Activated CD4-positive, alpha-beta memory T cell treated with anti-CD3 and anti-CD28 coated beads for 36 hours (primary cell): ENCODE measurements around the gene FAM83D. TPM values are rescaled to one million over a fixed set of nuclear protein-coding genes. Genes with fewer than 3 reads are reported as not detected.

Experiments used
- CTCF ChIA-PET: fragments of 350-600 bp; sonication (Branson Sonifier 250); formaldehyde crosslinking; loops from one replicate; lab custom pipeline; 2021; ENCODE audit warnings: antibody characterized with exemption, inconsistent platforms; lab: Charles Lee
- POLR2A ChIA-PET: fragments of 350-600 bp; sonication (Branson Sonifier 250); formaldehyde crosslinking; loops from one replicate; lab custom pipeline; 2021; ENCODE audit warnings: antibody characterized with exemption; lab: Charles Lee
- DNase-seq: peaks from one replicate; pipeline ENCODE4 v3.0.0-alpha.2; 2020
- H3K27ac Mint-ChIP-seq: one replicate; pipeline ENCODE4 v1.8.0; 2021; ENCODE audit warnings: mixed read lengths
- H3K27me3 Mint-ChIP-seq: one replicate; pipeline ENCODE4 v1.8.0; 2021; ENCODE audit warnings: mixed read lengths
- H3K36me3 Mint-ChIP-seq: one replicate; pipeline ENCODE4 v1.8.0; 2021; ENCODE audit warnings: mixed read lengths
- H3K4me1 Mint-ChIP-seq: one replicate; pipeline ENCODE4 v1.8.0; 2021; ENCODE audit warnings: low read depth, mixed read lengths
- H3K4me3 Mint-ChIP-seq: one replicate; pipeline ENCODE4 v1.8.0; 2021; ENCODE audit warnings: mild to moderate bottlenecking, mixed read lengths
- H3K9me3 Mint-ChIP-seq: one replicate; pipeline ENCODE4 v1.8.0; 2021; ENCODE audit warnings: mixed read lengths
- intact Hi-C: fragments of 100-400 bp; cut with micrococcal nuclease; formaldehyde crosslinking; loops from one replicate; pipeline ENCODE4 v1.15.1; 2023
- total RNA-seq, 2 experiments: library from RNA; stranded (reverse); gene quantifications; one replicate each; pipeline ENCODE4 v1.2.3, GENCODE V29; 2021

FAM83D gene
- total RNA-seq, 2 experiments from 2014 or later = 11.1 to 11.2 TPM

DNA sequence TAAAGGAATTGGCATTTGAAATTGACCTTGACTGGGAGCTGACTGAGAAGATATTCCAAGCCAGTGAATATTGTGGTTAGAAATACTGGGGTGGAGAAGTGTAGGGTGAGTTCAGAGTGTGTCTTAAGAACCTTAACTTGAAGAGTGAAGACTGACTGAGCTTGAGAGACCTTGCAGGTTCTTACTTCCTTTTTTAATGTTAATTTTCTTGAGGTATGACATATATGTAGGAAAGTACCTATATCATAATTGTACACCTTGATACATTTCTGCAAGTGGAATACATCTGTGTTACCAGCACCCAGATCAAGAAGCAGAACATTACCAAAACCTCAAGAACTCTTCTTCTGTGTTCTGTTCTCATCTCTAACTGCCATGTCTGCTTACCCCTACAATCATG, 46.9 kb downstream of the FAM83D start:
- H3K36me3 Mint-ChIP-seq = peaks cover 18% of the 10 kb centered on the region
- peaks cover 7% of the 10 kb centered on the region for H3K4me1 Mint-ChIP-seq
- intact Hi-C loops = no loop called here
- ChIA-PET CTCF (interaction anchor here (0.7 to 1.4 kb wide), 3 partner anchors 54 to 324 kb away, joined by 3 to 4 read pairs (median 3); no protein-coding TSS in a partner anchor), POLR2A (no interaction called here)
- no peaks in the 10 kb centered on the region for H3K27me3 Mint-ChIP-seq
- no peak for DNase-seq
- H3K9me3 Mint-ChIP-seq = no peaks in the 10 kb centered on the region
- no peak overlapping the region for H3K4me3 Mint-ChIP-seq
- no peak overlapping the region for H3K27ac Mint-ChIP-seq

DNA sequence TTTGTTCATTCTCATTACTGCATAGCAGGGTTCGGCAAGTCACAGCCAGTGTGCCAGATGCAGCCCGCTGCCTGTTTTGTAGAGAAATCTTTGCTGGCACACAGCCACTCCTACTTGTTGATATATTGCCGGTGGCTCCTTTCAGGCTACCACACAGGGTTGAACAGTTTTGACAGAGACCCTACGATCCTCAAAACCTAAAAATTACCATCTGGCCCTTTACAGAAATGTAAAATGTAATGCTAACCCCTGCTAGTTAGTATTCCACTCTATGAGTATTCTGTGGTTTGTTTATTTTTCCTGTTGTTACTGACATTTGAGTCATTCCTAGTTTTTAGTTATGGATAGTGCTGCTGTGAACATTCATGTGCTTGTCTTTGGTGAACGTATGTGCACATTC, 47.4 kb downstream of the FAM83D start:
- DNase-seq = no peak
- no peak overlapping the region for H3K27ac Mint-ChIP-seq
- H3K27me3 Mint-ChIP-seq = no peaks in the 10 kb centered on the region
- ChIA-PET CTCF (interaction anchor here (1.4 kb wide), 2 partner anchors 75 to 325 kb away, joined by 3 to 4 read pairs; no protein-coding TSS in a partner anchor), POLR2A (no interaction called here)
- peaks cover 18% of the 10 kb centered on the region for H3K36me3 Mint-ChIP-seq
- H3K4me1 Mint-ChIP-seq = peaks cover 7% of the 10 kb centered on the region
- H3K4me3 Mint-ChIP-seq = no peak overlapping the region
- no peaks in the 10 kb centered on the region for H3K9me3 Mint-ChIP-seq
- intact Hi-C loops = loop anchor here (2.0 kb wide), 1 partner anchor 45 kb away; no protein-coding TSS in a partner anchor

DNA sequence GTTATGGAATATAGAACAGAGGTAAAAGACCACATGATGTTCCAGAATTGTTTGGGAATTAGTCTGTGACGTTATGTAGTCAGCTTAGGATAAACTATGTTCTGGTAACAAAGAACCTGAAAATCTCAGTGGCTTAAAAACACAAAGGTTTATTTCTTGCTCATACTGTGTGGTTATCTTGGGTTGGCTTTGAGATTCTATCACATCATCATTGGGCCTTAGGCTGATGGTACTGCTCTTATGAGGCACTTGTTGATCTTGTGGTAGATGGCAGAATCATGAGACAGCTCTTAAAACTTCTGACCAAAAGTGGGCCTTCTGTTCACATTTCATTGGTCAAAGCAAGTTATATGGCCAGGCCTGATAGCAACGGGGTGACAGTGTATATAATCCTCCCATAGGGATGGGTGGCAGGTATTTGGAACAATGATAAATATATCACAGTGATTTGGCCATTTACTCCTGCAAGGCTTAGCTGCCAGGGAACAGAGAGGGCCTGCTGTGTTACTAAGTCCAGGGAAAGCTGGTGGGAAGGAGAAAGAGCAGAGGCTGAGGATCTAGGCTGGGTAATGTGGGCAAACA, 49.4 kb downstream of the FAM83D start:
- Mint-ChIP-seq H3K4me1 (peaks cover 7% of the 10 kb centered on the region), H3K36me3 (peaks cover 10% of the 10 kb centered on the region), H3K27me3 (no peaks in the 10 kb centered on the region), H3K9me3 (no peaks in the 10 kb centered on the region), H3K27ac (no peak overlapping the region), H3K4me3 (no peak overlapping the region)
- ChIA-PET POLR2A (no interaction called here), CTCF (interaction anchor here (1.2 kb wide), 1 partner anchor 13 kb away, joined by 4 read pairs; the partner anchor contains the start of gene DHX35)
- intact Hi-C loops = loop anchor here (2.0 kb wide), 1 partner anchor 43 kb away; no protein-coding TSS in a partner anchor
- no peak for DNase-seq

DNA sequence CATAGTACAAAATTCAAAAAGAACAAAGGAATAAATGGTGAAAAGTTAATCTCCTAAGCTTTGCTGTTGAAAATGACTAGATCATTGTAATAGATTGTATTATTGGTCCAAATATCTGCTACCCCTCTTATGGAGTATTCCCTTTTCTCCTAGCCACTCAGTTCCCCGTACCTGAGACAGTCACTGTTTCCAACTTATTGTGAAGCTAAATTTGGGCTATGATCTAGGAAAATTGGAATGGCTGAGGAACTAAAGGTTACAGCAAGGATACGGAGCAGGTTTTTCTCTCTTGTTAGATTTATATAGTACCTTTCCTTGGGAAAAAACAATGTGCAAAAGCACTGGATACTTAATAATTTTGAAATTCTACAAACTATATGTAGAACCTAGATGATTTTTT, 53.2 kb downstream of the FAM83D start:
- peaks cover 7% of the 10 kb centered on the region for H3K4me1 Mint-ChIP-seq
- DNase-seq = no peak
- H3K27ac Mint-ChIP-seq = no peak overlapping the region
- peaks cover 3% of the 10 kb centered on the region for H3K36me3 Mint-ChIP-seq
- intact Hi-C loops = no loop called here
- H3K4me3 Mint-ChIP-seq = no peak overlapping the region
- H3K9me3 Mint-ChIP-seq = no peaks in the 10 kb centered on the region
- ChIA-PET POLR2A (interaction anchor here (0.5 kb wide), 1 partner anchor 24 kb away, joined by 3 read pairs; no protein-coding TSS in a partner anchor), CTCF (no interaction called here)
- H3K27me3 Mint-ChIP-seq = no peaks in the 10 kb centered on the region

DNA sequence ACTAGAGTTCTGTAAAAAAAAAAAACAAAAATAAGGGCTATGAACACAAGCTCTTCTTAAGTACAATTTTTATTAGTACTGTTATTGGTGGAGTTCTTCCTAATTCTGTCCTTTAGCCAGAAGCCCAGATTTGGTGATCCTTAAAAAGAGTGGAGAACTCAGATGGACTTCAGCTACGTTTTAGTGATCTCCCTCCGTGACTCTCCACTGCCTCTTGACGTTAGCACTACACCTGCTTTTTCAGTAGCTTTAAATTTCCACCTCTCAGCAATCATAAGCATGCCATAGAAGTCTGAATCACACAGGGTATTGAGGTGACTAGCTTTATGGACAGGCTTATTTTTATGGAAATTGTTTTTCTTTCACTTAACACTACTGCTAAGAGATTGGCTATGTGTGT, 53.6 kb downstream of the FAM83D start:
- Mint-ChIP-seq H3K27ac (no peak overlapping the region), H3K36me3 (peaks cover 3% of the 10 kb centered on the region), H3K4me1 (peaks cover 3% of the 10 kb centered on the region), H3K27me3 (no peaks in the 10 kb centered on the region), H3K4me3 (no peak overlapping the region), H3K9me3 (no peaks in the 10 kb centered on the region)
- CTCF ChIA-PET = interaction anchor here (1.5 kb wide), 1 partner anchor 322 kb away, joined by 3 read pairs; no protein-coding TSS in a partner anchor
- intact Hi-C loops = no loop called here
- POLR2A ChIA-PET = no interaction called here
- DNase-seq = no peak

DNA sequence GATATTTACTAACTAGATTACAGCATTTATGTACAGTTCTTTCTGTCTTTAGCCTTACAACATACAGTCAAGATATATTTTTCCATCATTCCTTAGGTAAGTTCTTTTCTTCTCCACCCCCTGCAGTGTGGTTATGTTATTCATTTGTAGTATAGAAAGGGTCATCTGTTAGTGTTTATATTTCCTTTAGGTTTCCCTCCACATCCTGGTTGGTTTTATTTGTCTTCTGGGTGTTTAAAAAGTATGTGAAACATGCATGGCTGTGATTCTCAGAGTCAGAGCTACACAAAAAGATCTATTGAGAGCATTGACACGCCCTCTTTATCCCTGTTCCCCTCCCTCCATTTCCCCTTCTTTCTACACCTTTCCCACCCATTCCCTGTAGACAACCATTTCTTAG, 56.1 kb downstream of the FAM83D start:
- H3K4me3 Mint-ChIP-seq = no peak overlapping the region
- H3K36me3 Mint-ChIP-seq = peaks cover 5% of the 10 kb centered on the region
- ChIA-PET CTCF (no interaction called here), POLR2A (no interaction called here)
- H3K4me1 Mint-ChIP-seq = no peaks in the 10 kb centered on the region
- H3K9me3 Mint-ChIP-seq = no peaks in the 10 kb centered on the region
- intact Hi-C loops = no loop called here
- no peak for DNase-seq
- H3K27ac Mint-ChIP-seq = no peak overlapping the region
- H3K27me3 Mint-ChIP-seq = no peaks in the 10 kb centered on the region

DNA sequence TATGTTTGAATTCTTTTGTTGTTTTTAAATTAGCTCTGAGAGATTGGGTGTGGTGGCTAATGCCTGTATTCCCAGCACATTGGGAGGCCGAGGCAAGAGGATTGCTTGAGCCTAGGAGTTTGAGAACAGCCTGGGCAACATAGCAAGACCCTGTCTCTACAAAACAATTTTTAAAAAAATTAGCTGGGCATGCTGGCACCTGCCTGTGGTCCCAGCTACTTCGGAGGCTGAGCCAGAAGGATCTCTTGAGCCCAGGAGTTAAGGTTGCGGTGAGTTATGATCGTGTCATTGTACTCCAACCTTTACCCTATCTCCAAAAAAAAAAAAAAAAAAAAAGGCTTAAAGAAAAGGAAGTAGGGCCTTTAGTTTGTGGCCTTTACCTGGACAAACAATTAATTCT, 58.8 kb downstream of the FAM83D start:
- DNase-seq = no peak
- no peaks in the 10 kb centered on the region for H3K9me3 Mint-ChIP-seq
- peaks cover 8% of the 10 kb centered on the region for H3K4me1 Mint-ChIP-seq
- H3K36me3 Mint-ChIP-seq = peaks cover 16% of the 10 kb centered on the region
- H3K27ac Mint-ChIP-seq = no peak overlapping the region
- H3K27me3 Mint-ChIP-seq = no peaks in the 10 kb centered on the region
- no peak overlapping the region for H3K4me3 Mint-ChIP-seq
- ChIA-PET CTCF (interaction anchor here (1.4 to 1.7 kb wide), 4 partner anchors 13 to 66 kb away, joined by 4 to 7 read pairs (median 6); partner anchors contain the start of gene DHX35), POLR2A (interaction anchor here (1.3 kb wide), 1 partner anchor 31 kb away, joined by 3 read pairs; no protein-coding TSS in a partner anchor)
- intact Hi-C loops = no loop called here

DNA sequence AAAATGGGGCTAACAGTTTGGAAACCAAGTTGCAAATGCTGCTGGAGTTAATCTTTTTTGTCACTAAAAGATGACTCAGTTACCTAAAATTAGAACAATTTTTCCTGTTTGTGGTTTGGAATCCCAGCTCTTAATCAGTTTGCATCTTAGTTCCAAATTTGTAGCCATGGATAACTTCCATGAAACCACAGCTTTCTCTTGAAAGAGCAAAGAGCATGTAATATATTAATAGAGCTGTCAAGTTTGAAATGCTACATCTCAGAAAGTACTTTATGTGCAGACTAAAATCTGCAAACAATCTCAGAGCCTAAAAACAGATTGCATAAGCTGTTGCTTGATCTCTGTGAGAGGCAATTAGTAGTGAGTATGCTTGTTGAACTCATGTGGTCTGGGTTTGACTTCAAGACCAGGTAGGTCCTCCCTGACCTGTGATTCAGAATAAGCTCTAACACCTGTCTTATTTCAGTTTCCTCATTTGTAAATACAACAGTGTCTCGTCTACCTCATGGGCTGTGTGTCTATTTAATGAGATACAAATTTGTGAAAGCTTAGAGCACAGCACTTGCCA, 59.5 kb downstream of the FAM83D start:
- CTCF ChIA-PET = interaction anchor here (0.7 to 1.7 kb wide), 5 partner anchors 12 to 65 kb away, joined by 4 to 7 read pairs (median 6); partner anchors contain the start of gene DHX35
- H3K4me3 Mint-ChIP-seq = no peak overlapping the region
- H3K9me3 Mint-ChIP-seq = no peaks in the 10 kb centered on the region
- POLR2A ChIA-PET = interaction anchor here (1.3 kb wide), 1 partner anchor 30 kb away, joined by 3 read pairs; no protein-coding TSS in a partner anchor
- peaks cover 17% of the 10 kb centered on the region for H3K36me3 Mint-ChIP-seq
- H3K27me3 Mint-ChIP-seq = no peaks in the 10 kb centered on the region
- H3K27ac Mint-ChIP-seq = no peak overlapping the region
- DNase-seq = no peak
- intact Hi-C loops = no loop called here
- H3K4me1 Mint-ChIP-seq = peaks cover 8% of the 10 kb centered on the region

DNA sequence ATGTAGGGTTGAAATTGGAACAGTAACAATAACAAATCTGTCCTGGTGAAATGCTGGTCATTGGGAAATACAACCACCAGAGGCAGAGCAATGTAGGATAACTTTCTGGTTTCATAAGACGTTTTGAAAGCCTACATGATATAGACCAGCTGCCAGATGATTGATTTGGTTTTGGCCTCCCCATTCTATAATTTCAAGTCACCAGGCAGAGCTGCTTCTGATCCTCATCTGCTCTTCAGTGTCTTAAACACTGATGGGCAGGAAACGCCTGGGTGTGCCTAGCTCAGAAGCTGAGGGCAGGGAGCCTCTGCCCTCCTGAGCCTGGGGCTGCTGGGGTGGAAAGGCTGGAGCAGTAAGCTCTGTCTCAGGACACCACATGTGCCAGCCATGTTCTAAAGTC, 60.4 kb downstream of the FAM83D start:
- no peak overlapping the region for H3K27ac Mint-ChIP-seq
- H3K9me3 Mint-ChIP-seq = no peaks in the 10 kb centered on the region
- no peaks in the 10 kb centered on the region for H3K27me3 Mint-ChIP-seq
- intact Hi-C loops = no loop called here
- POLR2A ChIA-PET = no interaction called here
- CTCF ChIA-PET = interaction anchor here (1.7 kb wide), 1 partner anchor 63 kb away, joined by 6 read pairs; no protein-coding TSS in a partner anchor
- H3K36me3 Mint-ChIP-seq = peaks cover 17% of the 10 kb centered on the region
- DNase-seq = no peak
- H3K4me3 Mint-ChIP-seq = no peak overlapping the region
- H3K4me1 Mint-ChIP-seq = peaks cover 8% of the 10 kb centered on the region

DNA sequence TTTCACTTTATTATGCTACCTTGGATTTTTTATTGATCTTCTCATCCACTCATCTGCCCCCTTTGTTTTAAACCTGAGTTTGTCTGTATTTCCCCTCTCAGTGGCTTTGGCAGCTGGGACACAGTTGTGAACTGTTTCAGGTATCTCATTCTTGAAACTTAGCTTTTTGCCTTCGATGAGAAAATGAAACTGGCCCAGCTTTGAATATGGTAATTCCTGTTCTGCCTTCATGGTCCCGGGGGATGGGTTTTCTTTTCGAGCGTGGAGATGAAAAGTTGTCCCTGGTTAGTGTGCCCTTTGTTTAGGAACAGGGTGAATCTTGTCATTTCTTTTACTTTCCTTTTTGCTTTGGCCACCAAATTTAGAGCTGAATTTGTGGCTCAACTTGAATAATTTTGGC, 61.6 kb downstream of the FAM83D start:
- ChIA-PET POLR2A (no interaction called here), CTCF (interaction anchor here (1.4 kb wide), 1 partner anchor 10 kb away, joined by 3 read pairs; no protein-coding TSS in a partner anchor)
- no peaks in the 10 kb centered on the region for H3K27me3 Mint-ChIP-seq
- H3K27ac Mint-ChIP-seq = no peak overlapping the region
- peaks cover 8% of the 10 kb centered on the region for H3K4me1 Mint-ChIP-seq
- no peak for DNase-seq
- peaks cover 19% of the 10 kb centered on the region for H3K36me3 Mint-ChIP-seq
- intact Hi-C loops = no loop called here
- no peak overlapping the region for H3K4me3 Mint-ChIP-seq
- H3K9me3 Mint-ChIP-seq = no peaks in the 10 kb centered on the region

DNA sequence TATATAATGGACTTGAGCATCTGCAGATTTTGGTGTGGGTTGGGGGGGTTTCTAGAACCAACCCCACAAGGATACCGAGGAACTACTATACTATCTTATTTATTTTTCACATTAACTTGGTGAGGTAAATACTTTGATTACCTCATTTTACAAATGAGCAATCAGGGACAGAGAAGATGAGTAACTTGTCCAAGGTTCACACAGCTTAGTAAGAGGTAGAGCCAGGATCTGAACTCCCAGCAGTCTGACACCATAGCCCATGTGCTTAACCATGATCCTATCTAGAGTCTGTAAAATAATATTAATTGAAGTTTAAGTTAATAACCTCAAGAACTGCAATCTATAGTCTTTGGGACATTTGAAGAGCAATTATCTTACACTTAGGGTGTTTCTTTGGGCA, 64.5 kb downstream of the FAM83D start:
- peaks cover 24% of the 10 kb centered on the region for H3K36me3 Mint-ChIP-seq
- intact Hi-C loops = no loop called here
- peaks cover 8% of the 10 kb centered on the region for H3K4me1 Mint-ChIP-seq
- CTCF ChIA-PET = interaction anchor here (0.9 to 1.1 kb wide), 2 partner anchors 9 to 92 kb away, joined by 3 read pairs; no protein-coding TSS in a partner anchor
- POLR2A ChIA-PET = interaction anchor here (1.4 kb wide), 1 partner anchor 64 kb away, joined by 3 read pairs; the partner anchor contains the start of gene FAM83D
- H3K27me3 Mint-ChIP-seq = no peaks in the 10 kb centered on the region
- no peaks in the 10 kb centered on the region for H3K9me3 Mint-ChIP-seq
- no peak for DNase-seq
- H3K4me3 Mint-ChIP-seq = no peak overlapping the region
- no peak overlapping the region for H3K27ac Mint-ChIP-seq
